GM12878 (cell line): ENCODE results near the gene RAB40B.

Source experiments
- CBX3 ChIP-seq: fragments of 200-600 bp; sonication (generic); IDR thresholded peaks from 2 replicates; pipeline ENCODE4 v1.6.1; 2016; ENCODE audit warnings: low read depth, borderline replicate concordance
- CEBPB ChIP-seq, 2 experiments: fragments of 150-350 bp in 1 of 2; IDR thresholded peaks; 2 replicates each; pipeline ENCODE4 v1.6.1; 2012 to 2014; ENCODE audit warnings: low read depth in 2 of 2, low read length in 2 of 2, borderline replicate concordance in 1 of 2, inconsistent platforms in 1 of 2
- CTCF ChIP-seq, 3 experiments: IDR thresholded peaks in 2 of 3; conservative IDR thresholded peaks in 1 of 3; 2 replicates each; pipeline ENCODE4 v1.5.1; 2011; ENCODE audit warnings: low read depth in 3 of 3, low read length in 3 of 3, mild to moderate bottlenecking in 3 of 3, control low read depth in 2 of 3, moderate library complexity in 2 of 3, inconsistent platforms in 1 of 3, mixed read lengths in 1 of 3; ENCODE audit not compliant: control insufficient read depth in 2 of 3, insufficient read depth in 1 of 3; ENCODE audit errors: extremely low read depth in 1 of 3
- EP300 ChIP-seq, 2 experiments: fragments of 150-350 bp in 1 of 2; IDR thresholded peaks; 2 replicates each; pipeline ENCODE4 v1.6.1; 2011 to 2012; ENCODE audit warnings: low read depth in 2 of 2, low read length in 2 of 2, borderline replicate concordance in 1 of 2, improper control_type of control experiment in 1 of 2, inconsistent platforms in 1 of 2; ENCODE audit not compliant: control insufficient read depth in 1 of 2
- EZH2 ChIP-seq: IDR thresholded peaks from 2 replicates; pipeline ENCODE4 v1.6.1; 2012; ENCODE audit warnings: low read depth, mild to moderate bottlenecking, control low read depth, inconsistent platforms, low read length, borderline replicate concordance; ENCODE audit not compliant: control insufficient read depth
- IRF4 ChIP-seq: IDR thresholded peaks from 2 replicates; pipeline ENCODE4 v1.6.1; 2011; ENCODE audit warnings: low read depth, low read length
- NFIC ChIP-seq: IDR thresholded peaks from 2 replicates; pipeline ENCODE4 v1.6.1; 2012; ENCODE audit warnings: low read depth, mild to moderate bottlenecking, inconsistent platforms, low read length, moderate library complexity
- PAX5 ChIP-seq: IDR thresholded peaks from 2 replicates; pipeline ENCODE4 v1.6.1; 2011; ENCODE audit warnings: low read depth, low read length, borderline replicate concordance
- POLR2A ChIP-seq: IDR thresholded peaks from 2 replicates; pipeline ENCODE4 v1.6.1; 2011; ENCODE audit warnings: low read depth, mild to moderate bottlenecking, low read length
- POLR2AphosphoS5 ChIP-seq: IDR thresholded peaks from 2 replicates; pipeline ENCODE4 v1.6.1; 2011; ENCODE audit warnings: mild to moderate bottlenecking, low read length, inconsistent platforms
- RCOR1 ChIP-seq: conservative IDR thresholded peaks from 2 replicates; pipeline ENCODE4 v1.6.1; 2012; ENCODE audit warnings: low read depth, low read length, improper control_type of control experiment
- SMC3 ChIP-seq: IDR thresholded peaks from 2 replicates; pipeline ENCODE4 v1.6.1; 2011; ENCODE audit warnings: low read length, improper control_type of control experiment, borderline replicate concordance
- SP1 ChIP-seq: IDR thresholded peaks from one replicate; pipeline ENCODE4 v1.6.1; 2011; ENCODE audit warnings: low read depth, low read length
- TF ChIP-seq, protein P1 (sequence below): fragments of 450-650 bp; IDR thresholded peaks from 2 replicates; pipeline ENCODE4 v1.6.1; 2017; ENCODE audit warnings: mild to moderate bottlenecking

DNA sequence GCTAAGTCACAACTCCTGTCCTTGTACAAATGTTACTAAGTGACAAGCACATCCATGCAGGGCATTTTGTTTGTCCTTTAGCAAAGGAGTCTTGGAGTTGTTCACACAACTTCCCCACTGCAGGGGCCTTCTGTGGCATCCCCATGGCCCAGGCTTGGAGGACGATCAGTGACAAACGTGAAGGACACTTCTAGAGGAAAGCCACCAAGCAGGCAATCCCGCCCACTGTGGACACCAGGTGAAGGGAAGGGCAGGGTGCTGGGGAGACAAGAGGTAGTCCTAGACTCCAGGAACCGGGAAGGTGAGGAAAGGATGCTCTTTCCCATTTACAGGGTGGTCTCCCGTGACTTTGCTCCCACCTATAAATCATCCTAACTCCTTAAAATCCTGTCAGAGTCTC is 54.4 kb downstream of the RAB40B start:
- TF ChIP-seq, protein P1, sequence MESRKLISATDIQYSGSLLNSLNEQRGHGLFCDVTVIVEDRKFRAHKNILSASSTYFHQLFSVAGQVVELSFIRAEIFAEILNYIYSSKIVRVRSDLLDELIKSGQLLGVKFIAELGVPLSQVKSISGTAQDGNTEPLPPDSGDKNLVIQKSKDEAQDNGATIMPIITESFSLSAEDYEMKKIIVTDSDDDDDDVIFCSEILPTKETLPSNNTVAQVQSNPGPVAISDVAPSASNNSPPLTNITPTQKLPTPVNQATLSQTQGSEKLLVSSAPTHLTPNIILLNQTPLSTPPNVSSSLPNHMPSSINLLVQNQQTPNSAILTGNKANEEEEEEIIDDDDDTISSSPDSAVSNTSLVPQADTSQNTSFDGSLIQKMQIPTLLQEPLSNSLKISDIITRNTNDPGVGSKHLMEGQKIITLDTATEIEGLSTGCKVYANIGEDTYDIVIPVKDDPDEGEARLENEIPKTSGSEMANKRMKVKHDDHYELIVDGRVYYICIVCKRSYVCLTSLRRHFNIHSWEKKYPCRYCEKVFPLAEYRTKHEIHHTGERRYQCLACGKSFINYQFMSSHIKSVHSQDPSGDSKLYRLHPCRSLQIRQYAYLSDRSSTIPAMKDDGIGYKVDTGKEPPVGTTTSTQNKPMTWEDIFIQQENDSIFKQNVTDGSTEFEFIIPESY, result no peak
- TF ChIP-seq CEBPB (IDR thresholded peaks at IDR 0.05; ENCODE audit: borderline replicate concordance in 1 of 2, low read depth in 2 of 2, low read length in 2 of 2), result no peak
- no peak for TF ChIP-seq CTCF (IDR thresholded peaks at IDR 0.05 in 2 of 3, conservative IDR thresholded peaks at IDR 0.05 in 1 of 3; ENCODE audit: control insufficient read depth in 2 of 3, extremely low read depth in 1 of 3, insufficient read depth in 1 of 3, low read depth in 3 of 3, low read length in 3 of 3)
- TF ChIP-seq EP300 (IDR thresholded peaks at IDR 0.05; ENCODE audit: borderline replicate concordance in 1 of 2, control insufficient read depth in 1 of 2, low read depth in 2 of 2, low read length in 2 of 2), result no peak
- TF ChIP-seq IRF4, result no peak
- TF ChIP-seq EZH2, result no peak
- TF ChIP-seq POLR2AphosphoS5, result no peak
- TF ChIP-seq POLR2A, result no peak
- no peak for TF ChIP-seq RCOR1
- TF ChIP-seq SP1, result no peak
- no peak for TF ChIP-seq CBX3
- no peak for TF ChIP-seq SMC3
- no peak for TF ChIP-seq NFIC
- no peak for TF ChIP-seq PAX5
